Measurements from ENCODE around the gene HIPK2. TPM values are rescaled to one million over a fixed set of nuclear protein-coding genes. Genes with fewer than 3 reads are reported as not detected.

The HIPK2 gene
- total RNA-seq, 4 donors from 2014 or later: 16.6 to 60.2 (median 35.1) TPM

- no peaks in the 10 kb centered on the region for H3K27me3 ChIP-seq
- H3K4me1 ChIP-seq: peaks cover 0 to 28% (median 4%) of the 10 kb centered on the region in 4 donors
- TF ChIP-seq POLR2A (IDR thresholded peaks at IDR 0.05): no peak
- TF ChIP-seq, protein P1, sequence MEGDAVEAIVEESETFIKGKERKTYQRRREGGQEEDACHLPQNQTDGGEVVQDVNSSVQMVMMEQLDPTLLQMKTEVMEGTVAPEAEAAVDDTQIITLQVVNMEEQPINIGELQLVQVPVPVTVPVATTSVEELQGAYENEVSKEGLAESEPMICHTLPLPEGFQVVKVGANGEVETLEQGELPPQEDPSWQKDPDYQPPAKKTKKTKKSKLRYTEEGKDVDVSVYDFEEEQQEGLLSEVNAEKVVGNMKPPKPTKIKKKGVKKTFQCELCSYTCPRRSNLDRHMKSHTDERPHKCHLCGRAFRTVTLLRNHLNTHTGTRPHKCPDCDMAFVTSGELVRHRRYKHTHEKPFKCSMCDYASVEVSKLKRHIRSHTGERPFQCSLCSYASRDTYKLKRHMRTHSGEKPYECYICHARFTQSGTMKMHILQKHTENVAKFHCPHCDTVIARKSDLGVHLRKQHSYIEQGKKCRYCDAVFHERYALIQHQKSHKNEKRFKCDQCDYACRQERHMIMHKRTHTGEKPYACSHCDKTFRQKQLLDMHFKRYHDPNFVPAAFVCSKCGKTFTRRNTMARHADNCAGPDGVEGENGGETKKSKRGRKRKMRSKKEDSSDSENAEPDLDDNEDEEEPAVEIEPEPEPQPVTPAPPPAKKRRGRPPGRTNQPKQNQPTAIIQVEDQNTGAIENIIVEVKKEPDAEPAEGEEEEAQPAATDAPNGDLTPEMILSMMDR (IDR thresholded peaks at IDR 0.05): no peak
- no peak overlapping the region for H3K4me3 ChIP-seq
- no peaks in the 10 kb centered on the region for H3K9me3 ChIP-seq
- peak in 1 of 3 donors; percentile 17 for DNase-seq
- H3K27ac ChIP-seq: peak overlapping the region in 1 of 4 donors; percentile 43
- H3K36me3 ChIP-seq: peaks cover 0 to 28% (median 0%) of the 10 kb centered on the region in 3 donors
Measured at GRCh38 chr7:139718859-139719258, 58.9 kb downstream of the HIPK2 start.

- Histone ChIP-seq H3K27me3 (no peaks in the 10 kb centered on the region), H3K9me3 (no peaks in the 10 kb centered on the region), H3K4me1 (peaks cover 0 to 28% (median 4%) of the 10 kb centered on the region in 4 donors), H3K36me3 (peaks cover 0 to 31% (median 0%) of the 10 kb centered on the region in 3 donors), H3K4me3 (no peak overlapping the region), H3K27ac (peak overlapping the region in 1 of 4 donors; percentile 14)
- peak in 1 of 3 donors; percentile 13 for DNase-seq
- TF ChIP-seq, protein P1 (IDR thresholded peaks at IDR 0.05): no peak
- TF ChIP-seq POLR2A (IDR thresholded peaks at IDR 0.05): no peak
Measured at GRCh38 chr7:139718141-139718540, 59.7 kb downstream of the HIPK2 start.

DNA sequence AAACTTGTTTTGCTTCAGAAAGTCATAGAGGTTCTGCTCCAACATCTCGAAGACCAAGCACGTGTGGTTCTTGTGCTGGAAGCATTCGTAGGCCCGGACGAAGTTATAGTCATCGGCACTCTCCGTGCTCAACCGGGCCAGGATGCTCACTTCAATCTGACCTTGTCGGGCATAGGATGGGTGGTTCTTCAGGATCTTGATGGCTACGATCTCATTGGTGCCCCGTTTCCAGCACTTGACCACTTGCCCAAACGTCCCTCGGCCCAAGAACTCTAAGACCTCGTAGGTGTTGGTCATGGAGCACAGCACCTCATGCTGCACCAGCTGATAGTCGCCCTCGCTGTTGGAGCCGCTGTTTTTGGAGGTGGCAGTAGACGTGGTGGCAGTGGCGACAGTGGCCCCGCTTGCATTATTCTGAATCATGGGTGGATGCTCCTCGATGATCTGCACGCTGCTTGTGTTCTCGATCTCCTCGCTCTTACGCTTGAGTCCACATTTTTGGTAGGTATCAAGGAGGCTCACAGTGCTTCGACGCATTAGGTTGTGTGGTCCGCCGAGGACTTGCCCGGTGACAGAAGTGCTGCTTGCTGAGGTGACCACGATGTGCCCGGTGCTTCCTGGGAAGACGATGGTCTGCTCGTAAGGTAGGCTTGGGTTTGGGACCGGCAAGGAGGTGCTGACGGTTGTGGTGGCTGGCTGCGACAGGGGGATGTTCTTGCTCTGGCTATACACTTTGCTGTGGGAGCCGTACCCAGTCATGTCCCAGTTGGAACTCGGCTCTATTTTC lies 61.4 kb downstream of the HIPK2 start:
- Histone ChIP-seq H3K36me3 (peaks cover 0 to 36% (median 0%) of the 10 kb centered on the region in 3 donors), H3K9me3 (no peaks in the 10 kb centered on the region), H3K27ac (no peak overlapping the region), H3K4me3 (no peak overlapping the region), H3K4me1 (peaks cover 0 to 13% (median 3%) of the 10 kb centered on the region in 4 donors), H3K27me3 (no peaks in the 10 kb centered on the region)
- peak in 2 of 3 donors; percentile 14 to 45 for DNase-seq
- TF ChIP-seq, protein P1 (IDR thresholded peaks at IDR 0.05): no peak
- TF ChIP-seq POLR2A (IDR thresholded peaks at IDR 0.05): no peak

DNA sequence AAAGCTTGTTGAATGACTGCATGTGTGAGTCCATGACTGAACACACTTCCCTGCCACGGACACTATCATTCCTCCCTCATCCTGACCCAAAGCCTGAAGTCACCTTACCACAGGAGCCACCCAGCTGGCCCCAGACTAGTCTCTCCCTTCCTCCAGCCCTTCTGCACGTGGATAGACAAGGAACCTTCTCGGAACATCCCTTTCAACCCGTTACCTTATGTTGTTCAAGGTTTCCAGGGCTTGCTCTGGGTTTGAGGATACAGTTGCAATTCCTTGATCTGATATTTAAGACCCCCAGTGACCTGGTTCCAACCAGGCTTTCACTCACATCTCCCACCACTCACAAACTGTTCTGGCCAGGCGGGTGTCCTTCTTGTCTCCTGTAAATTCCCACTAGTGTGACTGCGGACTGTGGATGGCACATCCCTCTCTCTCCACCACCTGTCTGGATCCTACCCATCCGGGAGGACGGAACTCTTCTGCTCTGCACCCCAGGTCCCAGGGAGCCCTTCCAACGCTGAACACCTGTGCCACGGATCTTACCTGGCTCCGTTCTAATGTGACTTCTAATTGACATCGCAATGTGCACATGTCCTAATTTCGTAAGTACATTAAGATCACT lies 62.5 kb downstream of the HIPK2 start:
- Histone ChIP-seq H3K4me3 (no peak overlapping the region), H3K27me3 (no peaks in the 10 kb centered on the region), H3K9me3 (no peaks in the 10 kb centered on the region), H3K27ac (peak overlapping the region in 2 of 4 donors; percentile 44 to 75), H3K4me1 (peaks cover 0 to 3% (median 0%) of the 10 kb centered on the region in 4 donors), H3K36me3 (peaks cover 0 to 36% (median 0%) of the 10 kb centered on the region in 3 donors)
- peak in 2 of 3 donors; percentile 9 to 23 for DNase-seq
- no peak for TF ChIP-seq POLR2A (IDR thresholded peaks at IDR 0.05)
- TF ChIP-seq, protein P1 (IDR thresholded peaks at IDR 0.05): no peak

DNA sequence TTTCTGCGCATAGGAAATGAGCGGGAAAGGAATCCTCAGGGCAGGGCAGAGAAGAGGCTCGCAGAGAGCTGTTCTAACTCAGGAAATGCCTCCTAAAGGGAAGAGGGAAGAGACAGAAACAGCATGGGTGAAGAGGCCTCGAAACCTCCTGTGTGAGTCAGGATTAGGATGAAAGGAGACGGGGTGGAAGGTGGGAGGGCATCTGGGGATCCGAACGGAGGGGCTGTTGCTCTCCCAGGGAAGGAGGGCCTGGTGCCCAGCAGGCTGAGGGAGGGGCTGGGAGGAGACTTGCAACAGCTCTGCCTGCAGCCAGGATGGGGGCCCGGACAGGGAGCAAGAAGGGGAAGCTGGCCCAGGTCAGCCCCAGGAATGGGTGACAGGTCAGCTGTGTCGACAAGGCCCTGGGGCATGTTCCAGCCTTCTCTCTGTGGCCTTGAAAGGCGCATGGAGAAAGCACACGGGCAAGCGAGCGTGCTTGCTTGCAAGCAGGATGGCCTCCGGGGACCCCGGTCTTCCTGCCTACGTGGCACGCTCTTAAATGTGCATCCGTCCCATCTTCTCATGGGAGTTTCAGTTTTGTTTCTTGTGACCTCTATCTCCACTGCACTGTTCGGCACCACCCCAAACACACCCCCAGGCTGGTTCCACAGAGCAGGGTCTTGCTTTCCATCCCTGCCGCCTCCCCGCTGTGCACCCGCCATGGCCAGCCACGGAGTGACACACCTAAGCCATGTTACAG lies 63.5 kb downstream of the HIPK2 start:
- Histone ChIP-seq H3K36me3 (peaks cover 0 to 36% (median 0%) of the 10 kb centered on the region in 3 donors), H3K4me3 (no peak overlapping the region), H3K9me3 (no peaks in the 10 kb centered on the region), H3K27me3 (no peaks in the 10 kb centered on the region), H3K4me1 (no peaks in the 10 kb centered on the region), H3K27ac (peak overlapping the region in 3 of 4 donors; percentile 44 to 75 (median 52))
- peak in 2 of 3 donors; percentile 67 to 81 for DNase-seq
- TF ChIP-seq, protein P1 (IDR thresholded peaks at IDR 0.05): no peak
- TF ChIP-seq POLR2A (IDR thresholded peaks at IDR 0.05): no peak
